Colonic mucosa (tissue), 4 donors: ENCODE data around the gene LRSAM1. TPM values are rescaled to one million over a fixed set of nuclear protein-coding genes. Genes with fewer than 3 reads are reported as not detected.

Source experiments
- DNase-seq: peaks from one replicate; pipeline ENCODE4 v3.0.0-alpha.2; 2020
- H3K27ac ChIP-seq: fragments of 200-600 bp; one replicate; pipeline ENCODE4 v1.8.0; 2021
- H3K27me3 ChIP-seq: fragments of 200-600 bp; one replicate; pipeline ENCODE4 v1.8.0; 2021
- H3K36me3 ChIP-seq: fragments of 200-600 bp; one replicate; pipeline ENCODE4 v1.8.0; 2021
- H3K4me1 ChIP-seq: fragments of 200-600 bp; one replicate; pipeline ENCODE4 v1.8.0; 2021; ENCODE audit warnings: mild to moderate bottlenecking
- H3K4me3 ChIP-seq: fragments of 200-600 bp; one replicate; pipeline ENCODE4 v1.8.0; 2021
- H3K9ac ChIP-seq, 2 donors: one replicate each; pipeline ENCODE4 v1.7.0; 2013; ENCODE audit warnings: control low read depth in 2 of 2, low read depth in 2 of 2, low read length in 2 of 2
- H3K9me3 ChIP-seq: fragments of 200-600 bp; one replicate; pipeline ENCODE4 v1.8.0; 2021
- CTCF ChIP-seq: fragments of 200-600 bp; IDR thresholded peaks from one replicate; pipeline ENCODE4 v1.8.0; 2022; ENCODE audit warnings: antibody characterized with exemption, mild to moderate bottlenecking
- intact Hi-C: fragments of 100-400 bp; cut with DNase I; formaldehyde crosslinking; loops from one replicate; pipeline ENCODE4 v1.14.1; 2022
- total RNA-seq, 2 donors: library from RNA; stranded (reverse); fragmentation: NEBNext Ultra II Directional in 1 of 2; extraction: Animal tissue kit (Norgen Biotek cat#: 25700) in 1 of 2; gene quantifications; one replicate each; pipeline ENCODE4 v1.2.1, GENCODE V29; 2021
- donor health status: healthy.
- donor health status: DM: no; HTN: no; CAD: no.
- donor health status: DM: no; HTN: no; CAD: no.

The LRSAM1 gene
- total RNA-seq, 2 donors from 2014 or later: 14.7 to 15.6 TPM

DNA sequence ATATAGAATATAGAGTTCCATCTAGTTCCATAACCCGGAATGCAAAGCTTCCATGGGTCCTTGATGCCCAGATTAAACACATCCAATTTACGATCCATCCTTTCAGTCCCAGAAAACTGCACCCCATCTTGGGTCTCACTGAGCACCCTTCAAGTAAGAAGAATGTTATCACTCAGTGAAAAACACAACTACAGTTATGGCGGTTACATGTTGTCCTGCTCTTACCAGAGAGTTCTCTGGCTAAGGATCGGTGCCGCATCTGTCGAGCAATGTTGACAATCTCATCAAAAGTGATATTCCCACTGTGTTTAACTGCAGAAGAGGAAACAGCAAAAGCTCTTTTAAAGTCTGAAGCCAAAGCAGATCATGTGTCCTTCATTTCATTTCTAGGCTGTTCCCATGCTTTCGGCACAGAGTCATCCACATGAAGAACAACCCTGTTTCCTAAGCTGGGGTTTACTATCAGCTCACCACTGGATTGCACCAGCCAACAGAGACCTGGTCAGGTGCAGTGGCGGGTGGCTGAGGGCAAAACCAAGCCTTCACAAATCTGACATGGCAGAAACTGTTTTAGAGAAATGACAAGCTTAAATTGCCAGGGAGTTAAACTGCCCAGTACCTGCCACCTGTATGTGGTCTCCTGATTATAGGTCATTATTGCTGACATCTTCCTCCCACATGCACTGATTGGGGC lies 3.1 kb upstream of the LRSAM1 start:
- Histone ChIP-seq H3K36me3 (peaks cover 30% of the 10 kb centered on the region), H3K27ac (no peak overlapping the region), H3K4me1 (peaks cover 9% of the 10 kb centered on the region), H3K4me3 (no peak overlapping the region), H3K27me3 (no peaks in the 10 kb centered on the region), H3K9ac (peak overlapping the region in 1 of 2 donors; percentile 57), H3K9me3 (no peaks in the 10 kb centered on the region)
- intact Hi-C loops: loop anchor here (5.0 kb wide), 1 partner anchor 51 kb away; the partner anchor contains the start of gene SLC2A8
- no peak for DNase-seq
- TF ChIP-seq CTCF: no peak

GRCh38 chr9:127449332-127449966 lies 1.9 kb upstream of the LRSAM1 start:
- H3K4me1 ChIP-seq: peaks cover 9% of the 10 kb centered on the region
- no peaks in the 10 kb centered on the region for H3K9me3 ChIP-seq
- H3K9ac ChIP-seq: peak overlapping the region; percentile 38 to 95
- TF ChIP-seq CTCF: no peak
- H3K27me3 ChIP-seq: no peaks in the 10 kb centered on the region
- intact Hi-C loops: loop anchor here (5.0 kb wide), 1 partner anchor 52 kb away; the partner anchor contains the start of gene SLC2A8
- peak overlapping the region; percentile 95 for H3K27ac ChIP-seq
- no peak for DNase-seq
- H3K36me3 ChIP-seq: peaks cover 25% of the 10 kb centered on the region
- peak overlapping the region; percentile 96 for H3K4me3 ChIP-seq

DNA sequence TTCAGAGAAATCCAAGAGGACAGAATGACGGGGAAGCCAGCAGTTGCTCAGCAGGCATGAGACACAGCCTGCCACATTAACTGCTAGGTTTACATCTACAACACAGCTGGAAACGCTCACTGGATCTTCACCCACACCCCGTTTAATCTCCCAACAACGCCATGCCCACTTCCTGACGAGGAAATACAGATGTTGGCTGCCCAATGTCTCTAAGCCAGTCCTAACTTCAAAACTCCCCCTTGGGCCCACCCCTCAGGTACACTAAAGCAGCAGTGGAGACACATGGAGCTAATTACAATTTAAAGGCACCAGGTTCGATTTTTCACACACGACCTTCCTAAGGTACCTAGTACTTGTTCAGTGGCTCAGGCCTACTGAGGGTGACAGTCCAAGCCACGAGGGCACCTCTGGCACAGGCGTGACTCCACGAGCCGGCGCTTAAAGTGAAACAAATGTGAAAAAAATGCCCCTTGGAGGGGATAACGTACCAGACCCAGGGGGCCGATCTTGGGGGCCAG lies 1.0 kb upstream of the LRSAM1 start:
- Histone ChIP-seq H3K9me3 (no peaks in the 10 kb centered on the region), H3K27ac (peak overlapping the region; percentile 95), H3K9ac (peak overlapping the region; percentile 78 to 95), H3K4me1 (peaks cover 9% of the 10 kb centered on the region), H3K27me3 (no peaks in the 10 kb centered on the region), H3K36me3 (peaks cover 22% of the 10 kb centered on the region), H3K4me3 (peak overlapping the region; percentile 96)
- intact Hi-C loops: no loop called here
- TF ChIP-seq CTCF: no peak
- DNase-seq: peak; percentile 34

- Histone ChIP-seq H3K4me1 (peaks cover 9% of the 10 kb centered on the region), H3K27ac (peak overlapping the region; percentile 95), H3K4me3 (peak overlapping the region; percentile 96), H3K27me3 (no peaks in the 10 kb centered on the region), H3K36me3 (peaks cover 22% of the 10 kb centered on the region), H3K9me3 (no peaks in the 10 kb centered on the region), H3K9ac (peak overlapping the region; percentile 86 to 95)
- intact Hi-C loops: no loop called here
- TF ChIP-seq CTCF: no peak
- no peak for DNase-seq
Measured at GRCh38 chr9:127451608-127451857, 223 bp downstream of the LRSAM1 start.

- Histone ChIP-seq H3K4me3 (peak overlapping the region; percentile 96), H3K9me3 (no peaks in the 10 kb centered on the region), H3K27me3 (no peaks in the 10 kb centered on the region), H3K9ac (peak overlapping the region; percentile 86 to 95), H3K36me3 (peaks cover 16% of the 10 kb centered on the region), H3K4me1 (peaks cover 9% of the 10 kb centered on the region), H3K27ac (peak overlapping the region; percentile 95)
- intact Hi-C loops: no loop called here
- peak; percentile 68 for DNase-seq
- TF ChIP-seq CTCF: no peak
Measured at GRCh38 chr9:127451858-127452656, 747 bp downstream of the LRSAM1 start.
